HFFc6 (cell line): Measurements from ENCODE around the gene CLDN14. TPM values are rescaled to one million over a fixed set of nuclear protein-coding genes. Genes with fewer than 3 reads are reported as not detected.
"Not testable (repeated sequence)": the region's sequence is repeated elsewhere in the genome, so short reads cannot be mapped to it uniquely, and the experiment has no call there.

ENCODE experiments used
- DNase-seq: peaks from one replicate; pipeline ENCODE4 v3.0.0-alpha.2; 2018
- H3K27ac Mint-ChIP-seq: 2 replicates; pipeline ENCODE4 v1.8.0; 2020; ENCODE audit warnings: mild to moderate bottlenecking, mixed read lengths
- H3K27me3 Mint-ChIP-seq: 2 replicates; pipeline ENCODE4 v1.8.0; 2021; ENCODE audit warnings: mild to moderate bottlenecking, moderate library complexity, mixed read lengths; ENCODE audit not compliant: insufficient read depth
- H3K36me3 Mint-ChIP-seq: 2 replicates; pipeline ENCODE4 v1.8.0; 2021; ENCODE audit warnings: low read depth, mixed read lengths
- H3K4me1 Mint-ChIP-seq: 2 replicates; pipeline ENCODE4 v1.8.0; 2020; ENCODE audit warnings: low read depth, mixed read lengths
- H3K4me3 Mint-ChIP-seq: 2 replicates; pipeline ENCODE4 v1.8.0; 2020; ENCODE audit warnings: mild to moderate bottlenecking, moderate library complexity, mixed read lengths
- H3K9me3 Mint-ChIP-seq: 2 replicates; pipeline ENCODE4 v1.8.0; 2020; ENCODE audit warnings: mild to moderate bottlenecking, mixed read lengths
- CTCF ChIP-seq: fragments of 200-600 bp; sonication (generic); IDR thresholded peaks from 2 replicates; pipeline ENCODE4 v1.5.0; 2021; ENCODE audit warnings: antibody characterized with exemption, mild to moderate bottlenecking
- total RNA-seq, 6 experiments: library from RNA; stranded (reverse); fragmentation: NEBNext Ultra II Directional; extraction: Animal tissue kit (Norgen Biotek cat#: 25700); gene quantifications; 2 replicates in 1 of 6; 3 replicates in 5 of 6; pipeline ENCODE4 v1.2.3, GENCODE V29; 2021

Gene CLDN14
- total RNA-seq, 6 experiments from 2014 or later = 0.14 to 0.17 TPM; not detected in 4

GRCh38 chr21:36477559-36477958, 2.4 kb downstream of the CLDN14 start:
- Mint-ChIP-seq H3K4me3 (no peak overlapping the region), H3K27ac (no peak overlapping the region; the same call in 1 of the 2 replicates), H3K9me3 (no peaks in the 10 kb centered on the region), H3K36me3 (no peaks in the 10 kb centered on the region), H3K27me3 (peaks cover 2% of the 10 kb centered on the region; the same call in 1 of the 2 replicates), H3K4me1 (peaks cover 34% of the 10 kb centered on the region)
- DNase-seq = no peak
- TF ChIP-seq CTCF = no peak

- H3K9me3 Mint-ChIP-seq = no peaks in the 10 kb centered on the region
- H3K4me3 Mint-ChIP-seq = no peak overlapping the region
- no peak overlapping the region; the same call in 1 of the 2 replicates for H3K27ac Mint-ChIP-seq
- DNase-seq = no peak
- no peak for TF ChIP-seq CTCF
- H3K4me1 Mint-ChIP-seq = peaks cover 37% of the 10 kb centered on the region
- H3K36me3 Mint-ChIP-seq = no peaks in the 10 kb centered on the region
- peaks cover 2% of the 10 kb centered on the region; the same call in 1 of the 2 replicates for H3K27me3 Mint-ChIP-seq
Observed at GRCh38 chr21:36477001-36477400, 2.9 kb downstream of the CLDN14 start.

GRCh38 chr21:36476541-36476940, 3.4 kb downstream of the CLDN14 start:
- not testable (repeated sequence) for H3K27me3 Mint-ChIP-seq, H3K4me3 Mint-ChIP-seq, H3K27ac Mint-ChIP-seq, H3K9me3 Mint-ChIP-seq, H3K36me3 Mint-ChIP-seq, DNase-seq
- H3K4me1 Mint-ChIP-seq = peaks cover 42% of the 10 kb centered on the region

GRCh38 chr21:36474591-36474990, 5.3 kb downstream of the CLDN14 start:
- Mint-ChIP-seq H3K27ac (no peak overlapping the region), H3K27me3 (peaks cover 2% of the 10 kb centered on the region; the same call in 1 of the 2 replicates), H3K9me3 (no peaks in the 10 kb centered on the region), H3K4me1 (peaks cover 44% of the 10 kb centered on the region), H3K36me3 (no peaks in the 10 kb centered on the region), H3K4me3 (no peak overlapping the region)
- no peak for TF ChIP-seq CTCF
- DNase-seq = no peak

- no peaks in the 10 kb centered on the region for H3K36me3 Mint-ChIP-seq
- H3K4me1 Mint-ChIP-seq = peaks cover 30% of the 10 kb centered on the region
- no peak overlapping the region for H3K4me3 Mint-ChIP-seq
- no peaks in the 10 kb centered on the region for H3K9me3 Mint-ChIP-seq
- H3K27ac Mint-ChIP-seq = no peak overlapping the region
- TF ChIP-seq CTCF = no peak
- no peak for DNase-seq
- H3K27me3 Mint-ChIP-seq = peaks cover 2% of the 10 kb centered on the region; the same call in 1 of the 2 replicates
Observed at GRCh38 chr21:36473203-36473602, 6.7 kb downstream of the CLDN14 start.

- H3K9me3 Mint-ChIP-seq = no peaks in the 10 kb centered on the region
- H3K36me3 Mint-ChIP-seq = no peaks in the 10 kb centered on the region
- no peak for DNase-seq
- no peak overlapping the region for H3K4me3 Mint-ChIP-seq
- peaks cover 21% of the 10 kb centered on the region for H3K4me1 Mint-ChIP-seq
- H3K27ac Mint-ChIP-seq = no peak overlapping the region
- H3K27me3 Mint-ChIP-seq = peaks cover 2% of the 10 kb centered on the region; the same call in 1 of the 2 replicates
- TF ChIP-seq CTCF = no peak
Observed at GRCh38 chr21:36472377-36472776, 7.5 kb downstream of the CLDN14 start.
